ENCODE measurements around the gene CFAP299.
"Not testable (repeated sequence)": the region's sequence is repeated elsewhere in the genome, so short reads cannot be mapped to it uniquely, and the experiment has no call there.

CFAP299 gene

GRCh38 chr4:80717204-80717603 is 381.7 kb downstream of the CFAP299 start:
- no peak for DNase-seq (ENCODE audit: low read depth, low spot score)

DNA sequence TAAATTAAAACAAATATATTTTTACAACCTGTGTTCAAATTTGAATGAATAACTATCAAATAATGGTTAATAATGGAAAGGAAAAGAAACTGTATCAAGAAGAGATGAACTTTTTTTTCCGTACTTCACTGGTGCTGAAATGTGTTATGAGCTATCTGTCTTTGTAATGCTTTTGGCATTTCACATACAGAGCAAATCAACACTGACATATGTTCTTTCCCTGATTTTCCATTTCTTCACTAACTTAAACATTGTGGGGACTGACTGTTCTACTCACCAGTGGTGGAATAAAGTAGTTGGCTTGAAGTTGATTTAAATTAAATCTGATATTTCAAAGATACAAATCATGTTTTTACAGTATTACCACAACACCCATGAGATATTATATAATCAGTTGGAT is 390.9 kb downstream of the CFAP299 start:
- no peak for DNase-seq (ENCODE audit: low read depth, low spot score)

DNA sequence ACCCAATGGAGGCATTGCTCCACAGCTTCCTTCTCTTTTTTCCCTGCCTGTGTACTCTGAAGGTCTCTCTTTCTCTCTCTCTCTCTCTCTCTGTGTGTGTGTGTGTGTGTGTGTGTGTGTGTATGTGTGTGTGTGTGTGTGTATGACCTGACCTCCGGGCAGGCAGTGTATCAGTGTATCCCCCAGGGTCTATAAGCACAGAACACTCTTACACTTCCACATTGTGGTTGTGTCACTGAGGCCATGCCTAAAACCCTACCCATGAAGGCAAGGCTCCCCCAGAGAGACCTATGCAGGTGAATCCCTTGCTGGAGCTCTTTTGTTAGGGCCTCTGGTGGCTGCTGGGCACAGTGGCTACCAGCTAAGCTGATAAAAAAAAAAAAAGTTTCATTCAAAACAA is 394.6 kb downstream of the CFAP299 start:
- no peak for DNase-seq (ENCODE audit: low read depth, low spot score)

DNA sequence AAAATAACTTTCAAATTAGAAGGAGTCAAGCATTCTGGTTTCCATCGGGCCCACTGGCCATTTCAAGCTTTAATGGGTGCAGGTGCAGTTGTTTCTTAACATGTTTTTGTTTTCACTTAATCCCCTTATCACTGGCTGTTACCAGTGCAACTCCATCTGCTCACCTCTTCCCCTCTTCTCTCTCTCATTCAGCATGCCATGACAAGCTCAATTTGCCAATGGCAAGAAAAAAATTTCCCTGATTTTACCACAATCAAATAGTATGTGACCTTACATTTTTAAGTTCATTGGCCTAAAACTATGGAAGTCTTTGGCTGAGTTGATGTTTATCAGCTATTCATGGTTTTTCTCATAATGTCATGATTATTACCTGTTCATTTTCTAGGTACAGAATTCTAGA is 395.9 kb downstream of the CFAP299 start:
- DNase-seq (ENCODE audit: low read depth, low spot score), result no peak

DNA sequence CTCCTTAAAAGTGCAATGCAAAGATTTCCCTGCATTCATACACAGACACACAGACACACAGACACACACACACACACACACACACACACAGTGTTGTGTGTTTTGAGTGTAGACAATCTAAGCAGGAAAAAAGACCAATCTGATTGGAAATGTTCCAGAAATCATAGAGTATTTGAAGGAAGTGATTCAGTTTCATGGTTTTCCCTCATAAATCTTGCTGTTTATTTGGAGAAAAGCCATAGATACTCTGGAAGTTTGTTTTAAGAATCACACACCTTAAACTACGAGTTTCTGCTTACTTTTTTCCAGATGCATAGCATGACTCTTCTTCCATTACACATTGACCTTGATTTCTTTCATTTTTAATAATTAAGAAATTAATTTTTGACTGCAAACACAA is 396.5 kb downstream of the CFAP299 start:
- no peak for DNase-seq (ENCODE audit: low read depth, low spot score)

DNA sequence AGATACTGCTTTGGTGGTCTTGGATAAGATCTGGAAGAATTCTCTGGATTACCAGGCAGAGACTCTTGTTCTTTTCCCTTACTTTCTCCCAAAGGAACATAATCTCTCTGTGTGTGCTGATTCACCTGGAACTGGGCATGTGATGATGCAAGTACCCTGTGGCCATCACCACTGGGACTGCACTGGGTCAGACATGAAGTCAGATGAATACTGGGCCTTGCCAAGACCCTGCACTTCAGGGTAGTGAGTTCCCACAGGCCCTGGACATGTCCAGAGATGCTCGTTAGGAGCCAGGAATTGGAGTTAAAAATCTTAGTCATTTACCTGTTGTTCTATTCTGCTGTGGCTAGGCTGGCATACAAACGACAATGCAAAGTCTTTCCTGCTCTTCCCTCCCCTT is 404.8 kb downstream of the CFAP299 start:
- no peak for DNase-seq (ENCODE audit: low read depth, low spot score)

- DNase-seq (ENCODE audit: low read depth, low spot score), result not testable (repeated sequence)
These were observed 414.0 kb downstream of the CFAP299 start for GRCh38 chr4:80749558-80749957.

- DNase-seq (ENCODE audit: low read depth, low spot score), result peak; percentile 25
These were observed 415.7 kb downstream of the CFAP299 start for GRCh38 chr4:80751200-80751599.

DNA sequence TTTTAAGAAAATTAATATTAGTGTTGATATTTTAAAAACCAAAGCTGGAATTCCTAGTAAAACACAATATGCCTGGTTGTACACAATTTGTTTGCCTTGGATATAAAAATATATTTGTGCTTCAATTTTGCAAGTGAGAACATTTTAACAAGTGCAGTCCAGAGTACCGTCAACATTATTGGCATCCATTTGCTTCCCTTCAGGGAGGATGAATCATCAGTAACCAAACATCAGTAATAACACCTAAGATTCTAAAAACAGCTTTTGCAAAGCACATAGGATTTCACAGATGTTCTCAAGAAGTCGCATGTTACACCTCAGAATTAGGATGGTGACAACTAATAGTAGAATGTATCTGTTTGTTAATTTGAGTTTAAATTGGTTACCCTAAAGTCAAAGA is 432.4 kb downstream of the CFAP299 start:
- no peak for DNase-seq (ENCODE audit: low read depth, low spot score)

DNA sequence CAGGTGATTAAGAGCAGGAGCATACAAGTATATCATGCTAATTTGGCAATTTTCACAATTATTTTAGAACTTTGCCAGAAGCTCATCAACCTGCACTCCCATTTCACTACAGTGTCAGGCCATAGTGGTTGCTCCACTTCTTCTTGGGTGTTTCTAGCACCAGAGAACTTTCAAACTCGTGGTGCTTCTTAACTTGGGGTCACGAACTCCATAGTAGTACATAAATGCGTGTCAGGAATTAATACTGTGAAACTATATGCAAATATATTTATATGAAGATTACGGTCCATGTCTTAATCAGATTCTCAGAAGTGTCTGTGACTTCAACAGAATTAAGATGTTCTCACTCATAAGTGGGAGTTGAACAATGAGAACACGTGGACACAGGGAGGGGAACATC is 440.6 kb downstream of the CFAP299 start:
- DNase-seq (ENCODE audit: low read depth, low spot score), result no peak

DNA sequence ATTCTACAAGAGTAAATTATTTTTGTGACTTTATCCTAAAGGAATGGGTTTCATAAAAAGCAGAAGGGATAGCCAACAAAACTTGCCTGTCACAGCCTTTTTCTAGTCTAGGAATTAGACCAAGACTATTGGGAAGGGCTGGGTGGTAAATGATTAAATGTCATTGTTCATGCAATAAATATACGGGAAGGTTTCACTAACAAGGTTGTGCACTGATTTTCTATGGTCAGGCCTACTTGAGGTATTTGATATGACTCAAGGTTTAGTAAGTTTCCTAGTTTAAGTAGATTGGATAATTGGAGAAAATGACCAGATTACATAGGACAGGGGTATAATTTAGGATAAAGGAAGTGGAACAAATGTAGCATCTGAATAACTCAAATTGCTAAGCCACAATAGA is 445.9 kb downstream of the CFAP299 start:
- DNase-seq (ENCODE audit: low read depth, low spot score), result no peak

- no peak for DNase-seq (ENCODE audit: low read depth, low spot score)
These were observed 451.8 kb downstream of the CFAP299 start for GRCh38 chr4:80787306-80787705.

DNA sequence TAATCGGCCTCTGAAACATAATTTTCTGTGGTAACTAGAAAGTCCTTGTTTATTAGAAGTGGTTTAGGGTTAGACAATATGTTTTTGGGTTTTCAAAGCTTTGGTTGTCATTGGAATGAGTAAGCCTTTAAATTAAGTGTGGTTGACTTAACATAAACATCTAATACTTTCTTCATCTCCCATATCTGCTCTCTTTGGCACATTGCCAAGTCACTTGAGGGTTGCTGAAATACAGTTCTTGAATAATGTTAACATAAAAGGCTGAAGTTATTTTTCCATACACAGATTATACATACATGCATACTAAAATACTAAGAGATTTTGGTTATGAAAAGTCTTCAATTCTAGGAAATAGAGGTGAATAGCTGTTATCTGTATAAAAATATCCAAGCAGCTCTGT is 453.3 kb downstream of the CFAP299 start:
- DNase-seq (ENCODE audit: low read depth, low spot score), result no peak

- no peak for DNase-seq (ENCODE audit: low read depth, low spot score)
These were observed 454.6 kb downstream of the CFAP299 start for GRCh38 chr4:80790152-80790551.

- not testable (repeated sequence) for DNase-seq (ENCODE audit: low read depth, low spot score)
These were observed 458.1 kb downstream of the CFAP299 start for GRCh38 chr4:80793660-80794059.

- DNase-seq (ENCODE audit: low read depth, low spot score), result no peak
These were observed 462.6 kb downstream of the CFAP299 start for GRCh38 chr4:80798082-80798481.

DNA sequence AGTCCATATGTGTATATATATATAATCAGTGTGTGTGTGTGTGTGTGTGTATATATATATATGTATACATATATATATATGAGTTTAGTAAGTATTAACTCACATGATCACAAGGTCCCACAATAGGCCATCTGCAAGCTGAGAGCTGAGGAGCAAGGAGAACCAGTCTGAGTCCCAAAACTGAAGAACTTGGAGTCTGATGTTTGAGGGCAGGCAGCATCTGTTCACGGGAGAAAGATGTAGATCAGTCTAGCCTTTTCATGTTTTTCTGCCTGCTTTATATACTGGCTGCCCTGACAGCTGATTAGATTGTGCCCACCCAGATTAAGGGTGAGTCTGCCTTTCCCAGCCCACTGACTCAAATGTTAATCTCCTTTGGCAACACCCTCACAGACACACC is 465.2 kb downstream of the CFAP299 start:
- not testable (repeated sequence) for DNase-seq (ENCODE audit: low read depth, low spot score)

- no peak for DNase-seq (ENCODE audit: low read depth, low spot score)
These were observed 467.8 kb downstream of the CFAP299 start for GRCh38 chr4:80803337-80803736.

- no peak for DNase-seq (ENCODE audit: low read depth, low spot score)
These were observed 470.9 kb downstream of the CFAP299 start for GRCh38 chr4:80806472-80806871.

- DNase-seq (ENCODE audit: low read depth, low spot score), result no peak
These were observed 473.7 kb downstream of the CFAP299 start for GRCh38 chr4:80809039-80809729.

DNA sequence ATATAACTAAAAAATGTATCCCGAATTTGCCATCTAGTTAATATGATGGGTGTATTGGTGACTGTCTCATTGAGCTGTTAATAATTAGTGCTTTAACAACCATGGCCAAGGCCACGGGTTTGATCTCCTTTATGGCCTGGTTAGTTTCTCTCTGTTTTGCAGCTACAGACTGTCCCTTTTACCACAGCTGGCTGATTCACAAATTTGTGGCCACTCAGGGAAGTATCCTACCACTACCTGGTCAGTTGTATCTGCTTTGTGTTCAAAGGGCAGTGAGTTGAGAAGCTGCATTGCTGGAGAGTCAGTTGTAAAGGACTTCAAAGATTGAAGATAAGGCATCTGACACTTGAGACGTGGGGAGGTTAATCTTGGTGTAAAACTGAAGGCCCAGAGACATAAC is 475.9 kb downstream of the CFAP299 start:
- DNase-seq (ENCODE audit: low read depth, low spot score), result no peak

GRCh38 chr4:80812145-80812544 is 476.6 kb downstream of the CFAP299 start:
- no peak for DNase-seq (ENCODE audit: low read depth, low spot score)

DNA sequence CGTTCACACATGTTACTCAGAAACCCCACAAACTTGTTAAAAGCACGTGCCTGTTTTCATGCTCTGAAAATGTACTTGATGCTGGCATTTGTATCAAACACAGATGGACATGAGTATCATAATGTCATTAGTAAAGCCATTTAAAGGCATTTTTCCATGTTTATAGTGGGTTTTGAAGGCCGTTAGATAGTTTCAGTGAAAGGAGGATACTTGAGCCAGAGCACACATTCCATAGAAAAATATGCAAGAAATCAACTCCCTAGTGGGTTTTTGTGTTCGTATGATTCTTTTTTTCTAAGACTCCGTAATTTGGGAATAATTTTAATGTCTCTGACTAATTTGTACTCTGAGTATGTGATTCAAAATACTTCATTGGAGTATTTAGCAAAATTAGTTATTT is 478.7 kb downstream of the CFAP299 start:
- no peak for DNase-seq (ENCODE audit: low read depth, low spot score)

Measured in iPS DF 19.7 (cell line).